Large intestine (tissue), 3 donors: ENCODE data around the gene DSTYK. TPM values are rescaled to one million over a fixed set of nuclear protein-coding genes. Genes with fewer than 3 reads are reported as not detected.

Experiments used
- DNase-seq, 2 donors: peaks; one replicate each; pipeline versions ENCODE4 v3.0.0 to v3.0.0-alpha.2; 2013
- H3K27ac ChIP-seq: one replicate; pipeline ENCODE4 v1.5.1; 2013; ENCODE audit warnings: low read length
- H3K27me3 ChIP-seq: 2 replicates; pipeline ENCODE4 v1.6.1; 2013; ENCODE audit warnings: low read length; ENCODE audit not compliant: control insufficient read depth, insufficient read depth
- H3K36me3 ChIP-seq: 2 replicates; pipeline ENCODE4 v1.6.1; 2013; ENCODE audit warnings: low read length; ENCODE audit not compliant: control insufficient read depth, insufficient read depth
- H3K4me1 ChIP-seq: one replicate; pipeline ENCODE4 v1.6.1; 2013; ENCODE audit warnings: low read length; ENCODE audit not compliant: control insufficient read depth, insufficient read depth
- H3K4me3 ChIP-seq: one replicate; pipeline ENCODE4 v1.5.1; 2013; ENCODE audit warnings: low read length
- H3K9me3 ChIP-seq: one replicate; pipeline ENCODE4 v1.6.1; 2013; ENCODE audit warnings: mild to moderate bottlenecking, low read depth, low read length, moderate library complexity; ENCODE audit not compliant: control insufficient read depth
- WGBS: methylation state at CpG from one replicate; pipeline ENCODE4 v1.1.5; 2013; ENCODE audit warnings: low lambda C conversion rate; ENCODE audit not compliant: insufficient coverage; 5-methylcytosine and 5-hydroxymethylcytosine counted together
- polyA plus RNA-seq: library from polyadenylated mRNA; unstranded; fragments of 120-200 nt; gene quantifications from one replicate; pipeline ENCODE4 v1.2.1, GENCODE V29; 2013

Gene DSTYK
- polyA plus RNA-seq, 1 donor, result 6.0 TPM

DNA sequence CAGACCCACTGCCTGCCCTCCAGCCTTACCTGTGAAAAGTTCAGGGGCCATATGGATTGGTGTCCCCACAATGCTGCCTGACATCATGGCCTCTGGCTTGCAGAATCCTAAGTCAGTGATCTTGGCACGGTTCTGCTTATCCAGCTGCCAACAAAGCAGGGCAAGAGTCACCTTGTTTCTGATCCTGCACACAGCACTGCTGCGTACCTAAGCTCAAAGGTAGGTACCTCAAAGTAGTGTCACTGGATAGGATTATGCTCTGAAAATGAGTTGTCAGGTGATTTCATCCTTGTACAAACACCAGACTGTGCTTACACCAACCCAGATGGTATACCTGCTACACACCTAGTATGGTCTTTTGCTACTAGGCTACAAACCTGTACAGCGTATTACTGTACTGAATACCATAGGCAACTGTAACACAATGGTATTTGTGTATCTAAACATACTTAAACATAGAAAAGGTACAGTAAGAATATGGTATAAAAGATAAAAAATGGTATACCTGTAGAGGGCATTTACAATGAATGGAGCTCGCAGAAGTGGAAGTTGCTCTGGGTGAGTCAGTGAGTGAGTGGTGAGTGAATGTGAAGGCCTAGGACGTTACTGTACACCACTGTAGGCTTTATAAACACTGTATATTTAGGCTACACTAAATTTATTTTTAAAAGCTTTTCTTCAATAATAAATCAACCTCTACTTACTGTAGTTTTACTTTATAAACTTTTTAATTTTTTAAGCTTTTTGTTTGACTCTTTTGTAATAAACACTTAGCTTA, 60.7 kb downstream of the DSTYK start:
- WGBS, result 100% methylated on average over 2 of the region's 5 CpGs
- peaks cover 34% of the 10 kb centered on the region for H3K36me3 ChIP-seq

DNA sequence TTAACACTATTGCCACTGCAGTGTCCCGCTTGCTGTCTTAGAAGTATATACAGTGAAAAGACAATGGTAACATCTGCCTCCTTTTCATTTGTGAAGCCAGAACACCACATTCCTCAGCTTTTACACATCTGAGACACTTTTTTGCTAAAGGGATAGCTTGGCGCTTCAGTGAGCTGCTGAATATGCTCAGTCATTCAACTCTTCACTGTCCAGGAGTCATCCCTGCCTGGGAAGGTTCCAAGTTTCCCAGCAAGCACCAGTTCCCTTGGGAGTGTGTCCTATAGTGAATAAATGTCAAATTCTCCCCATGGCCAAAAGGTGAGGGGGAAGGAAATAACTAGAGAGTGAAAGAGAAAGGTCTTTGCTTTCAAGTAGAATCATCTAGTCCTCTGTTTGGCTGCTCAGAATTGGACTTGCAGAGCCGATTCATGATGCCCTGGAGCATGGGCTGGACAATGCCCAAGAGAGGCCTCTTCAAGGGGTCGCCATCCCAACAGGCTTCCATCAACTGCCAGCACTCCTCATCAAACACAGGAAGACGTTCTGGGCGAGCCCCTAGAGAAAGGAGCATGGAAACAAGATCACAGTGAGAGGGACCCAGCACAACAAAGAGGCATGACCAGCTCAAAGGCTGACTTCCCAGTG, 64.2 kb downstream of the DSTYK start:
- Histone ChIP-seq H3K27ac (no peak overlapping the region), H3K9me3 (no peaks in the 10 kb centered on the region), H3K4me1 (no peaks in the 10 kb centered on the region), H3K4me3 (no peak overlapping the region), H3K36me3 (peaks cover 17% of the 10 kb centered on the region), H3K27me3 (no peaks in the 10 kb centered on the region)
- no peak for DNase-seq
- 100% methylated on average over 1 of the region's 6 CpGs for WGBS

More for the DNA sequence above, 60.7 kb downstream of the DSTYK start:
- H3K27ac ChIP-seq, result no peak overlapping the region
- no peaks in the 10 kb centered on the region for H3K4me1 ChIP-seq
- H3K27me3 ChIP-seq, result no peaks in the 10 kb centered on the region
- H3K9me3 ChIP-seq, result peaks cover 3% of the 10 kb centered on the region
- no peak overlapping the region for H3K4me3 ChIP-seq
- no peak for DNase-seq

GRCh38 chr1:205144751-205145150, 66.8 kb downstream of the DSTYK start:
- Histone ChIP-seq H3K27ac (no peak overlapping the region), H3K4me3 (no peak overlapping the region), H3K27me3 (no peaks in the 10 kb centered on the region), H3K4me1 (peaks cover 2% of the 10 kb centered on the region), H3K9me3 (no peaks in the 10 kb centered on the region), H3K36me3 (peaks cover 12% of the 10 kb centered on the region)
- DNase-seq, result no peak
- WGBS, result no CpG with 5 or more reads among the region's 1 CpG

GRCh38 chr1:205144046-205144720, 67.3 kb downstream of the DSTYK start:
- H3K36me3 ChIP-seq, result peaks cover 12% of the 10 kb centered on the region
- no peaks in the 10 kb centered on the region for H3K27me3 ChIP-seq
- H3K9me3 ChIP-seq, result no peaks in the 10 kb centered on the region
- H3K4me3 ChIP-seq, result no peak overlapping the region
- WGBS, result no CpG with 5 or more reads among the region's 1 CpG
- no peak overlapping the region for H3K27ac ChIP-seq
- DNase-seq, result no peak
- peaks cover 2% of the 10 kb centered on the region for H3K4me1 ChIP-seq

- WGBS, result 71% methylated on average over 1 of the region's 2 CpGs
- peaks cover 2% of the 10 kb centered on the region for H3K4me1 ChIP-seq
- no peaks in the 10 kb centered on the region for H3K9me3 ChIP-seq
- peaks cover 3% of the 10 kb centered on the region for H3K36me3 ChIP-seq
- no peaks in the 10 kb centered on the region for H3K27me3 ChIP-seq
- no peak for DNase-seq
- H3K27ac ChIP-seq, result no peak overlapping the region
- H3K4me3 ChIP-seq, result no peak overlapping the region
Measured at GRCh38 chr1:205142102-205142469, 69.4 kb downstream of the DSTYK start.

DNA sequence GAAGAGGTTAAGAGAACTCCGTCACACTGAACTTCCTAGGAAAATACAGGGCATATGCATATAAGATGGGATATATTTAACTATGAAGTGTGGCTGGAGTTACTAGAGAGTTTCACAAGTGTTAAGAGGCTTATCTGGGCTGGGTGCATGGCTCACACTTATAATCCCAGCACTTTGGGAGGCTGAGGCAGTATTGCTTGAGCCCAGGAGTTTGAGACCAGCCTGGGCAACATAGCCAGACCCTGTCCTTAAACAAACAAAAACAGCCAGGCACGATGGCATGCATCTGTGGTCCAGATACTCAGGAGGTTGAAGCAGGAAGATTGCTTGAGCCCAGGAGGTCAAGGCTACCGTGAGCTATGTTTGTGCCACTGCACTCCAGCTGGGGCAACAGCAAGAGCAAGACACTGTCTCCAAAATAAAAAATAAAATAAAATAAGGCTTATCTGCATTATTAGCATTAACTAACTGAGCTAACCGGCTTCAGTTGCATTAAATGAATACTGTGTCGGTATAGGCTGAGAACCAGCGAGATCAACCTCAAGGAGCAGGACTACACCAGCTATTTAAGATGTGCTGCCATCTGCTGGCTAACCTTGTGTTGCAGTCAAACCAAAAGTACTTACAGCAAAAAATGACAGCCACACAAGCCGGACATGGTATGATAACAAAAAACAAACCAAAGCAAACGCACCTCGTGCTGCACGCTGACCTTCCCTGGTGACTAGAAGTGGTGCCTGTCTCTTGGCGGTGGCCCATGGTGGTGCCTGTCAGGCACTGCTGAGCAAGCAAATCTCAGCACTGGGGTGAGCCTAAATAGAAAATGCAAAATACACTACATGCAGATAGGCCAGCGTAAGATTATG, 70.0 kb downstream of the DSTYK start:
- DNase-seq, result peak; percentile 69
- no peaks in the 10 kb centered on the region for H3K27me3 ChIP-seq
- WGBS, result 44% methylated on average over 2 of the region's 12 CpGs
- H3K27ac ChIP-seq, result no peak overlapping the region
- no peaks in the 10 kb centered on the region for H3K9me3 ChIP-seq
- no peak overlapping the region for H3K4me3 ChIP-seq
- H3K36me3 ChIP-seq, result no peaks in the 10 kb centered on the region
- H3K4me1 ChIP-seq, result peaks cover 2% of the 10 kb centered on the region

DNA sequence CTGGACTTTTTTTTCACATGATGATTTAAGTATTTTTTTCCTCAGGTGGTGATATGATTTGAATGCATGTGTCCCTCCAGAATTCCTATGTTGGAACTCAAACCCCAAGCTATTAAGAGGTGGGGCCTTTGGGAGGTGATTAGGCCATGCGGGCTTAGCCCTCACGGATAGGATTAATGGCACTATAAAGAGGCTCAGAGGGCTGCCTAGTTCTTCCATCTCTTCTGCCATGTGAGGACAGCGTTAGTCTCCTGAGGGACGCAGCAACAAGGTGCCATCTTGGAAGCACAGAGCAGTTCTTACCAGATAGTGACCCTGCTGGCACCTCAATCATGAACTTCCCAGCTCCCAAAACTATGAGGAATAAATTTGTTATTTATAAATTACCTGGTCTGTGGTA, 71.4 kb downstream of the DSTYK start:
- Histone ChIP-seq H3K36me3 (no peaks in the 10 kb centered on the region), H3K27me3 (no peaks in the 10 kb centered on the region), H3K27ac (no peak overlapping the region), H3K4me1 (peaks cover 2% of the 10 kb centered on the region), H3K9me3 (no peaks in the 10 kb centered on the region), H3K4me3 (no peak overlapping the region)
- no CpG with 5 or more reads among the region's 4 CpGs for whole genome bisulfite sequencing
- no peak for DNase-seq

- Histone ChIP-seq H3K9me3 (no peaks in the 10 kb centered on the region), H3K4me1 (peaks cover 2% of the 10 kb centered on the region), H3K36me3 (no peaks in the 10 kb centered on the region), H3K4me3 (no peak overlapping the region), H3K27me3 (no peaks in the 10 kb centered on the region), H3K27ac (no peak overlapping the region)
- 78% methylated on average over 1 of the region's 3 CpGs for WGBS
- DNase-seq, result no peak
Measured at GRCh38 chr1:205137901-205138300, 73.6 kb downstream of the DSTYK start.

DNA sequence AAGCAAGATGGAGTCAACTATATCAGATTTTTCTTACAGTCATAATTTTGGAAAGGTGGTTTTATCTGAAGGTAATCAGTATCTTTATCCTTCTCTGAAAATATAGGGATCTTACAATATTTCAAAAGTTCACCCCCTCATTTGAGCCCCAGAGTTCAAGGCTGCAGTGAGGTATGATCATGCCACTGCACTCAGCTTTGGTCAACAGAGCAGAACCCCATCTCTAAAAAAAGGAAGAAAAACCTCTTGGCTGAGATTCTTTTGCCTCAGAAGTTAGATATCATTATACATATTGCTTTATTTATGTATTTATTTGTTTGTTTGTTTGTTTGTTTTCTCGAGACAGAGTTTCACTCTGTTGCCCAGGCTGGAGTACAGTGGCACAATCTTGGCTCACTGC, 78.2 kb downstream of the DSTYK start:
- DNase-seq, result no peak
- Histone ChIP-seq H3K27me3 (no peaks in the 10 kb centered on the region), H3K9me3 (no peaks in the 10 kb centered on the region), H3K27ac (no peak overlapping the region), H3K4me3 (no peak overlapping the region), H3K36me3 (no peaks in the 10 kb centered on the region), H3K4me1 (no peaks in the 10 kb centered on the region)
- WGBS, result 83% methylated on average over 1 of the region's 1 CpG

GRCh38 chr1:205129447-205130029, 82.0 kb downstream of the DSTYK start:
- no peaks in the 10 kb centered on the region for H3K27me3 ChIP-seq
- no peak overlapping the region for H3K27ac ChIP-seq
- H3K36me3 ChIP-seq, result no peaks in the 10 kb centered on the region
- no peaks in the 10 kb centered on the region for H3K9me3 ChIP-seq
- WGBS, result no CpG with 5 or more reads among the region's 4 CpGs
- DNase-seq, result no peak
- no peaks in the 10 kb centered on the region for H3K4me1 ChIP-seq
- H3K4me3 ChIP-seq, result no peak overlapping the region
